ENCODE results near the gene TMEM138. TPM values are rescaled to one million over a fixed set of nuclear protein-coding genes. Genes with fewer than 3 reads are reported as not detected.

Gene TMEM138
- total and polyA plus RNA-seq, 2 of the 13 experiments (the other 11 are each of a cell fraction or from before 2014, with no cell fraction given), result 43.5 to 61.0 TPM

DNA sequence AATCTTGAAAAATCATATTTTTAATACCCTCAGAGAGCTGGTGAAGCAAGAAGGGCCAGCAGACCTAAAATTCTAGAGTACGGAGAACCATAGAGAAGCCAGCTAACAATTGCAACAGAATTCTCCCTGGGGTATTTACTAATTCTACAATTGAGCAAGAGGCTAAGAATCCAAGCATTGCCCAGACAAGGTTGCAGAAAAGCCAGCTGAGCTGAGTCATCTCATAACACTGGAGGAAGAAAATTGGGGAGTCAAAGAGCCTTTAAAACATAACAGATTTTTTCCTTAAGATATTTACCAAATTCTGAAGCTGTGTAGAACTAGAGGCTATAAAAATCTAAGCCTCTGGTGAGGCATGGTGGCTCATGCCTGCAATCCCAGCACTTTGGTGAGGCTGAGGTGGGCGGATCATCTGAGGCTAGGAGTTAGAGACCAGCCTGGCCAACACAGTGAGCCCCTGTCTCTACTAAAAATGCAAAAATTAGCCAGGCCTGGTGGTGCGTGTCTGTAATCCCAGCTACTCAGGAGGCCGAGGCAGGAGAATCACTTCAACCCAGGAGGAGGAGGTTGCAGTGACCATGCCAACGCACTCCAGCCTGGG is 16.6 kb downstream of the TMEM138 start:
- no peaks in the 10 kb centered on the region for H4K20me1 ChIP-seq (ENCODE audit: insufficient read depth, low read length)
- intact Hi-C loops (cut with micrococcal nuclease; ENCODE audit: unreplicated experiment), result no loop called here
- peak; percentile 40; the same call in 1 of the 2 replicates for TF ChIP-seq FOXA3 (CRISPR knock-in tag; IDR thresholded peaks at IDR 0.05)
- 0 out of 2 replicates have a peak, but pooled peaks have one; percentile 27 for TF ChIP-seq ZNF121 (CRISPR knock-in tag; IDR thresholded peaks at IDR 0.05)
- no peak for TF ChIP-seq JUND (CRISPR knock-in tag; IDR thresholded peaks at IDR 0.05)
- TF ChIP-seq, protein P1, sequence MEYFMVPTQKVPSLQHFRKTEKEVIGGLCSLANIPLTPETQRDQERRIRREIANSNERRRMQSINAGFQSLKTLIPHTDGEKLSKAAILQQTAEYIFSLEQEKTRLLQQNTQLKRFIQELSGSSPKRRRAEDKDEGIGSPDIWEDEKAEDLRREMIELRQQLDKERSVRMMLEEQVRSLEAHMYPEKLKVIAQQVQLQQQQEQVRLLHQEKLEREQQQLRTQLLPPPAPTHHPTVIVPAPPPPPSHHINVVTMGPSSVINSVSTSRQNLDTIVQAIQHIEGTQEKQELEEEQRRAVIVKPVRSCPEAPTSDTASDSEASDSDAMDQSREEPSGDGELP (IDR thresholded peaks at IDR 0.05; ENCODE audit: borderline replicate concordance, low read depth), result 0 out of 2 replicates have a peak, but pooled peaks have one; percentile 23
- no peak for TF ChIP-seq FOXA1 (IDR thresholded peaks at IDR 0.05)
- TF ChIP-seq FOXA1 (CRISPR knock-in tag; IDR thresholded peaks at IDR 0.05), result peak; percentile 19; the same call in 1 of the 2 replicates
- TF ChIP-seq GATAD2A (CRISPR knock-in tag; IDR thresholded peaks at IDR 0.05), result 0 out of 2 replicates have a peak, but pooled peaks have one; percentile 13
- TF ChIP-seq CEBPG (CRISPR knock-in tag; IDR thresholded peaks at IDR 0.05), result peak; percentile 60
- peak; percentile 91 for TF ChIP-seq CEBPB (IDR thresholded peaks at IDR 0.05; ENCODE audit: borderline replicate concordance, low read depth, low read length)
- TF ChIP-seq FOSL2 (CRISPR knock-in tag; IDR thresholded peaks at IDR 0.05), result peak; percentile 78
- no peak for TF ChIP-seq ZNF264 (CRISPR knock-in tag; IDR thresholded peaks at IDR 0.05)
- peak; percentile 87 for ATAC-seq
- peak overlapping the region; percentile 11 for H3K27ac ChIP-seq (ENCODE audit: extremely low read length, insufficient read depth, low read length)
- peak; percentile 49 for DNase-seq (ENCODE audit: low spot score)
- WGBS (ENCODE audit: low lambda C conversion rate), result 74% methylated on average over 5 of the region's 5 CpGs
- no peaks in the 10 kb centered on the region for H3K79me2 ChIP-seq (ENCODE audit: insufficient read depth, low read length)
- no peak overlapping the region for H2AFZ ChIP-seq (ENCODE audit: low read length)
- no peak overlapping the region for H3K9ac ChIP-seq (ENCODE audit: insufficient read depth, low read depth, low read length)
- H3K36me3 ChIP-seq (replicated peaks in 1 of 2; ENCODE audit: control insufficient read depth in 1 of 2, insufficient read depth in 2 of 2, low read length in 2 of 2), result no peaks in the 10 kb centered on the region
- BruUV-seq (replicated peaks), result no TSS peak
- H3K4me3 ChIP-seq (replicated peaks in 1 of 3; ENCODE audit: insufficient read depth in 1 of 3, low read depth in 2 of 3, low read length in 3 of 3), result no peak overlapping the region
- in situ Hi-C loops (cut with HindIII; ENCODE audit: extremely low pct_ligation_motif_present, low pct_unique_long_range_greater_than_20kb), result no loop called here
- H3K4me1 ChIP-seq (ENCODE audit: insufficient read depth, low read length), result peaks cover 10% of the 10 kb centered on the region
- H3K27me3 ChIP-seq (ENCODE audit: control insufficient read depth in 1 of 2, insufficient read depth in 2 of 2, low read length in 2 of 2), result no peaks in the 10 kb centered on the region
- H3K9me3 ChIP-seq (ENCODE audit: low read length), result no peaks in the 10 kb centered on the region
- H3K4me2 ChIP-seq (ENCODE audit: low read depth, low read length), result no peak overlapping the region
- POLR2A ChIA-PET, result interaction anchor here (1.0 to 1.8 kb wide), 5 partner anchors 8 to 45 kb away, joined by 3 to 14 read pairs (median 7); partner anchors contain the start of genes CYB561A3, DDB1, TKFC and TMEM138
- no peak for FAIRE-seq
- CTCF ChIA-PET (ENCODE audit: low intra/inter-chr PET ratio, low total read pairs), result no interaction called here
